ENCODE data around the gene ABI3BP. TPM values are rescaled to one million over a fixed set of nuclear protein-coding genes. Genes with fewer than 3 reads are reported as not detected.

ABI3BP gene
- total RNA-seq, 4 donors from 2014 or later, result 12.3 to 57.8 (median 22.0) TPM

DNA sequence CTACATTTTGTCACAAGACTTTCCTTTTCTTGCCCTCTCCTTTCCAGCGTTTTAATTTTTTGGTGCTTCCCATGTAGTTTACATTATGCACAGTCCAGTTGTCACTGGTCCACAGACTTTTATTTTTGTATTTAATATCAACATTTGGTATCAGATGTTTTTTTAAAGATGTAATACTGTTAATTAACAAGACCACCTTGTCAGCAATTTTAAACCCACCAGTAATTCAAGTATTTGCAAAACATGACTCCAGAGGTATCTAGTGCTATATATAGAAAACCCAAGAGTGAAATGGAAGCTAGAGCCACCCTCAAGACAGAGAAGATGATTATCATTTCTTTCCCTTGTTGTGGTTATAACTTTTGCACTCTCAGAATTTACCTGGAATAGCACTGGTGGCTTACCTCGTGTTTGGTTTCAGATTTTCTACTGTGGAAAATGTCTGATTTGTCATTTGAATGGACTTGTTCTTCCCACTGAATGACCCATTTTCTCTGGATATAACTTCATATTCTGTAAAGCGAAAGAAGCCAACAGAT lies 227.7 kb downstream of the ABI3BP start:
- no peak overlapping the region for H3K4me3 ChIP-seq (ENCODE audit: low read depth, poor library complexity, severe bottlenecking)
- TF ChIP-seq, protein P1, sequence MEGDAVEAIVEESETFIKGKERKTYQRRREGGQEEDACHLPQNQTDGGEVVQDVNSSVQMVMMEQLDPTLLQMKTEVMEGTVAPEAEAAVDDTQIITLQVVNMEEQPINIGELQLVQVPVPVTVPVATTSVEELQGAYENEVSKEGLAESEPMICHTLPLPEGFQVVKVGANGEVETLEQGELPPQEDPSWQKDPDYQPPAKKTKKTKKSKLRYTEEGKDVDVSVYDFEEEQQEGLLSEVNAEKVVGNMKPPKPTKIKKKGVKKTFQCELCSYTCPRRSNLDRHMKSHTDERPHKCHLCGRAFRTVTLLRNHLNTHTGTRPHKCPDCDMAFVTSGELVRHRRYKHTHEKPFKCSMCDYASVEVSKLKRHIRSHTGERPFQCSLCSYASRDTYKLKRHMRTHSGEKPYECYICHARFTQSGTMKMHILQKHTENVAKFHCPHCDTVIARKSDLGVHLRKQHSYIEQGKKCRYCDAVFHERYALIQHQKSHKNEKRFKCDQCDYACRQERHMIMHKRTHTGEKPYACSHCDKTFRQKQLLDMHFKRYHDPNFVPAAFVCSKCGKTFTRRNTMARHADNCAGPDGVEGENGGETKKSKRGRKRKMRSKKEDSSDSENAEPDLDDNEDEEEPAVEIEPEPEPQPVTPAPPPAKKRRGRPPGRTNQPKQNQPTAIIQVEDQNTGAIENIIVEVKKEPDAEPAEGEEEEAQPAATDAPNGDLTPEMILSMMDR (IDR thresholded peaks at IDR 0.05), result no peak
- no peak for TF ChIP-seq POLR2A (IDR thresholded peaks at IDR 0.05)
- WGBS, 2 donors, result 61 to 67% methylated on average over 3 of the region's 3 CpGs
- DNase-seq (ENCODE audit: low spot score in 2 of 2), result no peak
- intact Hi-C loops (cut with DNase I; ENCODE audit: low total_unique reads), result no loop called here

DNA sequence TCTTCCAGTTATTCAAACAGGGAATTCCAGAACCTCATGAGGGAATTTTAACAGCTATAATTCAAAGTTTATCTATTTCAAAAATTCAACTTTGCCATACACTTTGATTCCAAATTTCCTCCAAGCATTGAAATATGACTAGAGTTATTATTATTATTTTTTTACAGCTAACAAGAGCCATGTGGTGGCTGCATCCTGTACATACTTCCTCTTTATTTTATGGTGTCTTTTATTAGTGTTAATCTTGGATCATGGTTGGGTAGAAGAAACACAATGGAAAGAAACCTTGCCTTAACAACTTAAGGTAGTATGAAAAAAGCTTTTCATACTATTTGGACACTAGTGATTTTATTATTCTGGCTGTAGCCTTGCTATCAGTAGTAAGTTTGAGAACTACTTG lies 231.3 kb downstream of the ABI3BP start:
- no peak for DNase-seq (ENCODE audit: low spot score in 2 of 2)
- TF ChIP-seq, protein P1 (IDR thresholded peaks at IDR 0.05), result no peak
- no peak for TF ChIP-seq POLR2A (IDR thresholded peaks at IDR 0.05)
- intact Hi-C loops (cut with DNase I; ENCODE audit: low total_unique reads), result no loop called here
- H3K4me3 ChIP-seq (ENCODE audit: low read depth, poor library complexity, severe bottlenecking), result no peak overlapping the region

DNA sequence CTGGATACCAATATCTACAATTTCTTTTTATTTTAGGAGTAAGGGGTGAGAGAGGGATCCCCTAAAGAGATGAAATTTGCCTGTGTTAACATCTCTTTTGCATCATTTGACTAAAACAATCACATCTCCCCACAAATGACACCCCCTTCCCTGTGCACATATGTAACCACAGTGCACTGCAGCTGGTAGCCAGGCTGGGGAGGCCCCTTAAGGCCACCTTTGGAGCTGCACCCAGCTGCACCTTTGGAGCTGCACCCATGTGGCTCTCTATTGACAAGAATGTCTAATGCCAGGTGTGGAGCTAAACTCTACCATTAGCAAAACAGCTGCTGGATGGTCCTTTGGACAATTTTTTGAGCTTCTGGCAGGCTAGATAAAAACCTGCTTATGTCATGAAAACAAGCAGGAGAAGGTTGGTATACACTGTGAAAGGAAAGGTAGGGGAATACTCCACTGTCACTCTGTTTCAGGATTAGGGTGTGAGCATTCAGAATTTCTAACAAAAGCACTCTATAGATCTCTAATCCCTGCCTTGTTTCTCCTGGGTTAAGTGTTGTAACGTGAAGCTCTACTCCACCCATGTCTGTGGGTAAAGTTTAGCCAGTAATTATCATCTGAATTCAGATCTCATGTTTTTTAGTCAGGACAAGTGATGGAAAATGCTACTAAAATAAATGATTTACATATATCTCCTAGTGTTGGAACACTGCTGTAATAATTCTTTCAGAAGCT lies 231.8 kb downstream of the ABI3BP start:
- H3K4me3 ChIP-seq (ENCODE audit: low read depth, poor library complexity, severe bottlenecking), result no peak overlapping the region
- intact Hi-C loops (cut with DNase I; ENCODE audit: low total_unique reads), result no loop called here

DNA sequence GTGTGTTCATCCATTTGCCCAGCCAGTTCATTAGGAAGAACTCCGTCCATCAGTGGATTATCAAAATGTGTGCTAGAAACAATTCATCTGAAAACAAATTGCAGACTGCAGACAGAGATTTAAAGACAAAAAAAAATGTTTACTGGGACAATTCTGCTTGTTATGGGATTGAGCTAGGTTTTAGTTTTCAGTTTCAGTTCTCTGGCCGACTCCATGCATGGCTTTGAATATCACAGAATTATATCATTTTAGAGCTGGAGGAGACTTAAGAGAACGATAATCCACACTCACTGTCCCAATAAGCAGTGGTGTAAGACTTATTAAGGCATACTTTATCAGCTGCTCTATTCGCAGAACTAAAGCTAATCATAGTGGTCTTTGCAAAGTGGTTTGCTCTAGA lies 232.8 kb downstream of the ABI3BP start:
- WGBS, 2 donors, result 55 to 71% methylated on average over 4 of the region's 4 CpGs
- no peak for TF ChIP-seq POLR2A (IDR thresholded peaks at IDR 0.05)
- TF ChIP-seq, protein P1 (IDR thresholded peaks at IDR 0.05), result no peak
- no peak overlapping the region for H3K4me3 ChIP-seq (ENCODE audit: low read depth, poor library complexity, severe bottlenecking)
- intact Hi-C loops (cut with DNase I; ENCODE audit: low total_unique reads), result no loop called here
- DNase-seq (ENCODE audit: low spot score in 2 of 2), result no peak

More for the DNA sequence above, 231.8 kb downstream of the ABI3BP start:
- 42 to 46% methylated on average over 1 of the region's 1 CpG for whole genome bisulfite sequencing, 2 donors
- DNase-seq (ENCODE audit: low spot score in 2 of 2), result no peak
- no peak for TF ChIP-seq POLR2A (IDR thresholded peaks at IDR 0.05)
- TF ChIP-seq, protein P1 (IDR thresholded peaks at IDR 0.05), result no peak

DNA sequence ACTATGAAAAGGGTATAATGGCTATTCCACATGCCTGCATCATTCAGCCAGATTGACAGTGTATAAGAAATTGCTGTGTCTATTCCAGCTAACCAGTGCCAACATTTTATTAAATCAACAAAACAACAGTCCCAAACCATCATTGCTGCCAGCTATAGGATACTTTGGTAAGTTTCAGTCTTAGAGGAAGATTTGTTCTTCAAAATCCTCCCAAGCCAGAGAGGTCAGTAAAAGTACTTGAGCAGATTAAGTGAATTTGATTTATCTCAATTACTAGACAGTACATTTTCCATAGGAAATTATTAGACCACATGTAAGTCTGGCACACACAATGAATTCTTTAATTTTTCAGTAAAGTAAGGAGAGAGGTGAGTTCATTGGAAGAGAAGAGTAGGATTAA lies 233.3 kb downstream of the ABI3BP start:
- intact Hi-C loops (cut with DNase I; ENCODE audit: low total_unique reads), result no loop called here
- TF ChIP-seq POLR2A (IDR thresholded peaks at IDR 0.05), result no peak
- TF ChIP-seq, protein P1 (IDR thresholded peaks at IDR 0.05), result no peak
- DNase-seq (ENCODE audit: low spot score in 2 of 2), result no peak
- no peak overlapping the region for H3K4me3 ChIP-seq (ENCODE audit: low read depth, poor library complexity, severe bottlenecking)

DNA sequence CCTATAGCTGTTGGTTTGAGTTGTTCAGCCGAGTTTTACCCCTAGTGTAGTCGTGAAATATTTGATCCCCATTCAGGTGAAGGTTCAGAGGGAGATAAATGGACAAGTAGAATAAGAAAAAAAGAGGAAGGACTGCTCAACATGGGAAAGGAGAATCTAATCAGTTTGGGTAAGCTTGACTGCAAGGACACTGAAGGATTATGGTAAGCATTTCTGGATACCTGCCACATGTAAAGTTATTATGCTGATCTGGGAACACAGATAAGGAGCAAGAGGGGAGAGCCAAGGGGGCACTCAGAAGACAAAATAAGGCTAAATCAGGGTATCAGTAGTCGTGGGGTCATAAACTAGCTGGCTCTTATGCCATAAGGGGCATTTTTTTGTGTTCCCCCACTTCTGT lies 234.1 kb downstream of the ABI3BP start:
- 69 to 72% methylated on average over 3 of the region's 3 CpGs for WGBS, 2 donors
- no peak for DNase-seq (ENCODE audit: low spot score in 2 of 2)
- H3K4me3 ChIP-seq (ENCODE audit: low read depth, poor library complexity, severe bottlenecking), result no peak overlapping the region
- intact Hi-C loops (cut with DNase I; ENCODE audit: low total_unique reads), result no loop called here
- no peak for TF ChIP-seq POLR2A (IDR thresholded peaks at IDR 0.05)
- TF ChIP-seq, protein P1 (IDR thresholded peaks at IDR 0.05), result no peak
